ENCODE results near the gene MAPKAP1.

DNA sequence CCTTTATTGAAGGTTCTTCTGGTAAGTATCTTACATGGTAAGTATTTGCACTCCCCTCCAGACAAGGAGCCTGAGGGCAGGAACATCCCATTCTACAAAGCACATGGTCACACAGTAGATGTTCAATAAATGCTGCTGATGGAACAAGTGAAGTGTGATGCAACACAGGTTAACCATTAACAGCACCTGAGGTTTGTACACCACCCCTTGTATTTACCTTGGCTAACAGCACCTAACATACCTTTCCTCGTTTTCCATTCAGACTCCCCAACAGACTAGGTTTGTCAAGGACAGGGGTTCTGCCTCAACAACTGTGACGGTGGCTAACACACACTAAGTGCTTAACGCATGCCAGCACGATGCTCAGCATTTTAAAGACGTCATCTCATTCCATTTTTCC lies 213.6 kb downstream of the MAPKAP1 start:
- TF ChIP-seq POLR2A (IDR thresholded peaks at IDR 0.05; ENCODE audit: low read length), result no peak
- no peak for TF ChIP-seq GATA1 (IDR thresholded peaks at IDR 0.05; ENCODE audit: low read depth, low read length)
